HepG2 (cell line): ENCODE results near the gene NUP153. TPM values are rescaled to one million over a fixed set of nuclear protein-coding genes. Genes with fewer than 3 reads are reported as not detected.

Experiments
- ARID4A ChIP-seq: sonication (generic); formaldehyde crosslinking; IDR thresholded peaks from 2 replicates; pipeline ENCODE4 v1.5.0; 2020; ENCODE audit warnings: mild to moderate bottlenecking, missing genetic modification reagents, borderline replicate concordance
- BRF2 ChIP-seq: sonication (generic); formaldehyde crosslinking; IDR thresholded peaks from 2 replicates; pipeline ENCODE4 v1.8.1; 2022; ENCODE audit warnings: mild to moderate bottlenecking, missing genetic modification reagents
- CBX2 ChIP-seq, 2 experiments: fragments of 200-600 bp in 1 of 2; sonication (generic); formaldehyde crosslinking in 1 of 2; IDR thresholded peaks; 2 replicates each; pipeline versions ENCODE4 v1.7.0 to v1.8.1; 2018 to 2022; ENCODE audit warnings: low read depth in 2 of 2, low read length in 1 of 2, mild to moderate bottlenecking in 1 of 2, missing genetic modification reagents in 1 of 2
- CBX5 ChIP-seq: sonication (generic); formaldehyde crosslinking; IDR thresholded peaks from 2 replicates; pipeline ENCODE4 v1.4.0; 2020; ENCODE audit warnings: missing genetic modification reagents, borderline replicate concordance
- ELF3 ChIP-seq: IDR thresholded peaks from 2 replicates; pipeline ENCODE4 v1.6.1; 2016; ENCODE audit warnings: missing genetic modification reagents, missing compliant biosample characterization
- HBP1 ChIP-seq: IDR thresholded peaks from 2 replicates; pipeline ENCODE4 v1.6.1; 2016; ENCODE audit warnings: low read depth, control low read depth
- HNRNPH1 ChIP-seq: fragments of 200-400 bp; formaldehyde crosslinking; optimal IDR thresholded peaks from 2 replicates; pipeline ENCODE3; 2017; ENCODE audit warnings: mild to moderate bottlenecking, low read depth, low read length
- IKZF1 ChIP-seq: fragments of 450-650 bp; IDR thresholded peaks from 2 replicates; pipeline ENCODE4 v1.7.1; 2016
- NR1H2 ChIP-seq: sonication (generic); formaldehyde crosslinking; IDR thresholded peaks from 2 replicates; pipeline ENCODE4 v1.8.1; 2022; ENCODE audit warnings: low read depth, missing genetic modification reagents, borderline replicate concordance
- PITX1 ChIP-seq: sonication (generic); formaldehyde crosslinking; IDR thresholded peaks from 2 replicates; pipeline ENCODE4 v1.5.1; 2020; ENCODE audit warnings: mild to moderate bottlenecking, missing genetic modification reagents
- RFX1 ChIP-seq: fragments of 450-650 bp; IDR thresholded peaks from 2 replicates; pipeline ENCODE4 v1.6.1; 2017
- SMC3 ChIP-seq: IDR thresholded peaks from 2 replicates; pipeline ENCODE4 v1.6.1; 2011; ENCODE audit warnings: low read length, improper control_type of control experiment
- TBL1XR1 ChIP-seq: fragments of 150-350 bp; IDR thresholded peaks from 2 replicates; pipeline ENCODE4 v1.6.1; 2014; ENCODE audit warnings: borderline replicate concordance, low read length; ENCODE audit not compliant: partially characterized antibody
- THYN1 ChIP-seq: sonication (generic); formaldehyde crosslinking; IDR thresholded peaks from 2 replicates; pipeline ENCODE4 v1.8.1; 2023; ENCODE audit warnings: low read depth, mild to moderate bottlenecking, moderate library complexity, missing genetic modification reagents, borderline replicate concordance
- ZC3H4 ChIP-seq: sonication (generic); formaldehyde crosslinking; IDR thresholded peaks from 2 replicates; pipeline ENCODE4 v1.4.0; 2020; ENCODE audit warnings: missing genetic modification reagents, borderline replicate concordance
- ZNF234 ChIP-seq: sonication (generic); formaldehyde crosslinking; conservative IDR thresholded peaks from 2 replicates; pipeline ENCODE4 v1.5.1; 2020; ENCODE audit warnings: mild to moderate bottlenecking, missing genetic modification reagents
- ZNF275 ChIP-seq: sonication (generic); formaldehyde crosslinking; IDR thresholded peaks from 2 replicates; pipeline ENCODE4 v1.8.0; 2022; ENCODE audit warnings: missing genetic modification reagents, mild to moderate bottlenecking, inconsistent platforms, borderline replicate concordance
- ZNF333 ChIP-seq: sonication (generic); formaldehyde crosslinking; IDR thresholded peaks from 2 replicates; pipeline ENCODE4 v1.4.0; 2020; ENCODE audit warnings: mild to moderate bottlenecking, missing genetic modification reagents, borderline replicate concordance
- ZNF335 ChIP-seq: sonication (generic); formaldehyde crosslinking; IDR thresholded peaks from 2 replicates; pipeline ENCODE4 v1.4.0; 2020; ENCODE audit warnings: missing genetic modification reagents
- polyA plus RNA-seq, 8 experiments: library from polyadenylated mRNA; depleted of rRNA in 3 of 8; stranded (reverse) in 7 of 8; unstranded in 1 of 8; fragments of >200 nt; fragmentation: Illumina TruSeq in 4 of 8; extraction: Trizol in 4 of 8; gene quantifications; 2 replicates each; pipeline versions ENCODE4 v1.2.1 to v1.2.3, GENCODE V29; 2011 to 2016; ENCODE audit warnings: low read depth in 4 of 8, missing spikeins in 1 of 8, mixed read lengths in 1 of 8; ENCODE audit not compliant: insufficient read depth in 1 of 8
- total RNA-seq, 5 experiments: library from RNA; depleted of rRNA; stranded (reverse); fragments of >200 nt; fragmentation: Illumina TruSeq; extraction: Trizol; gene quantifications; 2 replicates each; pipeline ENCODE4 v1.2.3, GENCODE V29; 2016; ENCODE audit warnings: low read depth in 1 of 5
- TF ChIP-seq, protein P1 (sequence below): sonication (generic); formaldehyde crosslinking; IDR thresholded peaks from 2 replicates; pipeline ENCODE4 v1.8.1; 2023; ENCODE audit warnings: missing genetic modification reagents, mild to moderate bottlenecking, borderline replicate concordance

Gene NUP153
- total and polyA plus RNA-seq, 2 of the 13 experiments (the other 11 are each of a cell fraction or from before 2014, with no cell fraction given), result 29.8 to 55.2 TPM

DNA sequence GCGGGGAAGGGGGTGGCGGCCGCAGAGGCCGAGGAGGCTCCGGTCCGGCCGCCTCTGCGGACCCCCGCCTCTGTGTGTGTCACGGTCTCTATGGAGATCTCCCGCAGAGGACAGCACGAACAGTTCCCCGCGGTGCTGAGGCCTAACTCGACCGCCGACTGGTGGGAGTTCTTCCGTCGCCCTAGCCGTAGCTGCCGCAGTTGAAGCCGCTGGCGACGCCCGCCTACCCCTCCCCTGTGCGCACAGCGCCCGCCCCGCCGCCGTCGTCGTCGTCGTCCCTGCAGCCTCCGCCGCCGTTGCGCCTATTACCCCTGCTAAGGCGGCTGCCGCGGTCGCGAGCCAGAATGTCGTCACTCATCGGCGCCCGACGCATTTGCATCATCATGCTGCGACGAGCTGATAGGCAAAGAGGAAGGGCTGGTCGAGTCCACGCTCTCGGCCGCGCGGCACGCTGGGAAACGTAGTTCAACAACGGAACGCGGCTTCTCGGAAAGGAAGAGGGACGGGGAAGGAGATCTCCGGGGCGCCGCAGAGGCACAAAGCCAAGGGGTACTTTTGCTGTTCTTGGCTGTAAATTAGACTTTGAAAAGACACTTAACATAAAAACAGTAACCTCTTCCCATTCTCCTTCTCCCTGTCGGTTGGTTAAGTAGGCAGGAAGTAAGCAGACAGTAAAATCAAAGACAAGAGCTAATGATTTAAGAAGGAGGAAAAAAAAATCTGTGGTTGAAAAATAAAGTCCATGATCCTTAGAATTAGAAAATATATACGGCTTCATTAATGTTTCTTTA is at the start of gene NUP153 (continued):
- TF ChIP-seq ARID4A (CRISPR knock-in tag) (peak; percentile 96), ZNF234 (CRISPR knock-in tag) (no peak), PITX1 (CRISPR knock-in tag) (peak; percentile 73; the same call in 1 of the 2 replicates), IKZF1 (no peak), ZNF333 (CRISPR knock-in tag) (peak; percentile 73; the same call in 1 of the 2 replicates), NR1H2 (CRISPR knock-in tag) (no peak), ZC3H4 (CRISPR knock-in tag) (no peak), CBX5 (CRISPR knock-in tag) (peak; percentile 99), HBP1 (peak; percentile 97), CBX2 (IDR thresholded peaks at IDR 0.05; ENCODE audit: low read depth, low read length) (no peak), CBX2 (CRISPR knock-in tag; IDR thresholded peaks at IDR 0.05; ENCODE audit: low read depth) (no peak), ZNF335 (CRISPR knock-in tag) (peak; percentile 85; the same call in 1 of the 2 replicates), HNRNPH1 (peak; percentile 78), SMC3 (no peak), THYN1 (CRISPR knock-in tag) (no peak), ELF3 (peak; percentile 98), ZNF275 (CRISPR knock-in tag) (peak; percentile 16; the same call in 1 of the 2 replicates), RFX1 (peak; percentile 31; the same call in 1 of the 2 replicates), BRF2 (CRISPR knock-in tag) (peak; percentile 53; the same call in 1 of the 2 replicates), TBL1XR1 (no peak)
- TF ChIP-seq, protein P1, sequence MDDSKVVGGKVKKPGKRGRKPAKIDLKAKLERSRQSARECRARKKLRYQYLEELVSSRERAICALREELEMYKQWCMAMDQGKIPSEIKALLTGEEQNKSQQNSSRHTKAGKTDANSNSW (CRISPR knock-in tag), result 0 out of 2 replicates have a peak, but pooled peaks have one; percentile 50
